K562 (cell line): ENCODE results near the gene ST3GAL5. TPM values are rescaled to one million over a fixed set of nuclear protein-coding genes. Genes with fewer than 3 reads are reported as not detected.

Experiments used
- ATAC-seq: fragments of 200-7000 bp; cut with Tn5 transposase; 3 replicates; pipeline ENCODE4 v1.9.1; 2020; ENCODE audit warnings: moderate library complexity
- BruUV-seq: library from RNA; stranded (reverse); fragments of 400-500 nt; replicated peaks from 2 replicates; lab custom pipeline; 2021; lab: Mats Ljungman, UMichigan
- CTCF ChIA-PET: fragments of 300-600 bp; formaldehyde crosslinking; extraction: SDS; loops from one replicate; lab custom pipeline; 2021; ENCODE audit warnings: low intra/inter-chr PET ratio; lab: Yijun Ruan, JAX
- POLR2A ChIA-PET: fragments of 300-600, 350-650 bp; sonication (Branson Sonifier 250); formaldehyde crosslinking; extraction: SDS; loops from one replicate; lab custom pipeline; 2021; ENCODE audit warnings: antibody characterized with exemption, inconsistent platforms; lab: Yijun Ruan, JAX
- DNase-seq, 4 experiments: peaks; one replicate each; pipeline versions ENCODE4 v3.0.0 to v3.0.0-alpha.2; 2011 to 2018; ENCODE audit warnings: low spot score in 3 of 4, mixed read lengths in 3 of 4; ENCODE audit errors: extremely low read depth in 1 of 4
- FAIRE-seq: peaks from 2 replicates; lab custom pipeline; 2011; peaks lifted over from hg19 to GRCh38; lab: Jason Lieb, UNC
- H2AFZ ChIP-seq: 2 replicates; pipeline ENCODE4 v1.6.0; 2011; ENCODE audit warnings: low read depth, low read length, control low read depth, inconsistent platforms
- H3K27ac ChIP-seq: fragments of 200-600 bp; 3 replicates; pipeline ENCODE4 v1.8.0; 2011; ENCODE audit warnings: low read depth, mild to moderate bottlenecking, control low read depth, inconsistent platforms, low read length, moderate library complexity, mixed read lengths; ENCODE audit errors: extremely low read depth
- H3K27me3 ChIP-seq, 2 experiments: fragments of 300-600 bp in 1 of 2; 2 replicates in 1 of 2; 3 replicates in 1 of 2; pipeline versions ENCODE4 v1.6.0 to v1.8.0; 2011; ENCODE audit warnings: inconsistent platforms in 2 of 2, low read length in 2 of 2, mild to moderate bottlenecking in 1 of 2, mixed read lengths in 1 of 2, moderate library complexity in 1 of 2; ENCODE audit not compliant: control insufficient read depth in 2 of 2, insufficient read depth in 2 of 2
- H3K36me3 ChIP-seq: fragments of 300-600 bp; 3 replicates; pipeline ENCODE4 v1.8.0; 2011; ENCODE audit warnings: mild to moderate bottlenecking, low read length, inconsistent platforms; ENCODE audit not compliant: control insufficient read depth, insufficient read depth
- H3K4me1 ChIP-seq, 2 experiments: fragments of 200-600 bp in 1 of 2; replicated peaks in 1 of 2; 2 replicates in 1 of 2; 3 replicates in 1 of 2; pipeline versions ENCODE4 v1.5.1 to v1.8.0; 2011; ENCODE audit warnings: inconsistent platforms in 2 of 2, low read length in 2 of 2, mild to moderate bottlenecking in 1 of 2, mixed read lengths in 1 of 2, moderate library complexity in 1 of 2; ENCODE audit not compliant: control insufficient read depth in 2 of 2, insufficient read depth in 2 of 2
- H3K4me2 ChIP-seq: 2 replicates; pipeline ENCODE4 v1.6.1; 2011; ENCODE audit warnings: low read length, control low read depth, inconsistent platforms, mixed read lengths; ENCODE audit not compliant: insufficient read depth
- H3K4me3 ChIP-seq: fragments of 200-600 bp; sonication (generic), shearing (Covaris generic); 2 replicates; pipeline ENCODE4 v1.5.1; 2016; ENCODE audit warnings: control low read depth, inconsistent platforms
- H3K79me2 ChIP-seq: fragments of 200-600 bp; 3 replicates; pipeline ENCODE4 v1.8.0; 2011; ENCODE audit warnings: low read length, inconsistent platforms; ENCODE audit not compliant: control insufficient read depth, insufficient read depth
- H3K9ac ChIP-seq, 2 experiments: 2 replicates each; pipeline versions ENCODE4 v1.6.0 to v1.6.1; 2011; ENCODE audit warnings: low read depth in 2 of 2, low read length in 2 of 2, control low read depth in 1 of 2, inconsistent platforms in 1 of 2, mild to moderate bottlenecking in 1 of 2, mixed read lengths in 1 of 2; ENCODE audit not compliant: insufficient read depth in 1 of 2
- H3K9me1 ChIP-seq: one replicate; pipeline ENCODE4 v1.6.0; 2011; ENCODE audit warnings: inconsistent platforms, mild to moderate bottlenecking, low read length, moderate library complexity; ENCODE audit not compliant: control insufficient read depth, insufficient read depth
- H3K9me3 ChIP-seq: replicated peaks from 2 replicates; pipeline ENCODE4 v1.5.1; 2011; ENCODE audit warnings: low read depth, low read length, inconsistent platforms; ENCODE audit not compliant: control insufficient read depth, insufficient read depth
- H4K20me1 ChIP-seq: replicated peaks from 2 replicates; pipeline ENCODE4 v1.6.1; 2011; ENCODE audit warnings: low read length, inconsistent platforms, mixed read lengths; ENCODE audit not compliant: control insufficient read depth, insufficient read depth
- AFF4 ChIP-seq: sonication (generic); formaldehyde crosslinking; IDR thresholded peaks from 2 replicates; pipeline ENCODE4 v1.8.0; 2023; ENCODE audit warnings: mild to moderate bottlenecking, missing genetic modification reagents
- CBX3 ChIP-seq, 2 experiments: IDR thresholded peaks; 1 replicate in 1 of 2; 2 replicates in 1 of 2; pipeline ENCODE4 v1.6.1; 2012; ENCODE audit warnings: inconsistent platforms in 2 of 2, low read length in 2 of 2, borderline replicate concordance in 1 of 2, control low read depth in 1 of 2
- CHAMP1 ChIP-seq: fragments of 450-650 bp; IDR thresholded peaks from 2 replicates; pipeline ENCODE4 v1.6.1; 2016; ENCODE audit warnings: mild to moderate bottlenecking
- CTCF ChIP-seq, 3 experiments: IDR thresholded peaks in 2 of 3; conservative IDR thresholded peaks in 1 of 3; 2 replicates each; pipeline ENCODE4 v1.5.1; 2011 to 2012; ENCODE audit warnings: low read length in 3 of 3, mild to moderate bottlenecking in 3 of 3, control low read depth in 2 of 3, improper control_type of control experiment in 1 of 3, inconsistent platforms in 1 of 3, low read depth in 1 of 3, mixed read lengths in 1 of 3, moderate library complexity in 1 of 3; ENCODE audit not compliant: insufficient read depth in 2 of 3
- EGR1 ChIP-seq: fragments of 450-650 bp; conservative IDR thresholded peaks from 2 replicates; pipeline ENCODE4 v1.6.1; 2017; ENCODE audit warnings: mild to moderate bottlenecking
- ELF1 ChIP-seq: fragments of 200-800 bp; sonication (Bioruptor generic); IDR thresholded peaks from 2 replicates; pipeline ENCODE4 v1.6.1; 2016; ENCODE audit warnings: missing genetic modification characterization, missing compliant biosample characterization
- ELF4 ChIP-seq: fragments of 450-650 bp; formaldehyde crosslinking; IDR thresholded peaks from 2 replicates; pipeline ENCODE4 v1.4.0; 2022; ENCODE audit warnings: missing genetic modification characterization
- HNRNPL ChIP-seq: fragments of 200-400 bp; formaldehyde crosslinking; IDR thresholded peaks from 2 replicates; pipeline ENCODE4 v1.6.1; 2017; ENCODE audit warnings: low read depth, mild to moderate bottlenecking, low read length
- KLF1 ChIP-seq: fragments of 450-650 bp; IDR thresholded peaks from 2 replicates; pipeline ENCODE4 v1.6.1; 2016; ENCODE audit warnings: missing genetic modification characterization, missing compliant biosample characterization
- KLF13 ChIP-seq: fragments of 450-650 bp; IDR thresholded peaks from 2 replicates; pipeline ENCODE4 v1.6.1; 2016; ENCODE audit warnings: missing genetic modification characterization, low read depth, mild to moderate bottlenecking, missing compliant biosample characterization, moderate library complexity, borderline replicate concordance
- RNF2 ChIP-seq: sonication (generic); IDR thresholded peaks from 2 replicates; pipeline ENCODE4 v1.6.1; 2016
- RUNX1 ChIP-seq: sonication (generic); IDR thresholded peaks from 2 replicates; pipeline ENCODE4 v1.6.1; 2016; ENCODE audit warnings: antibody characterized with exemption, low read depth
- TRIM24 ChIP-seq, 2 experiments: fragments of 450-650 bp; IDR thresholded peaks; 2 replicates each; pipeline ENCODE4 v1.6.1; 2016
- TRIM28 ChIP-seq: fragments of 450-650 bp; IDR thresholded peaks from 2 replicates; pipeline ENCODE4 v1.6.1; 2017
- ZBED1 ChIP-seq: IDR thresholded peaks from 2 replicates; pipeline ENCODE4 v1.6.1; 2014
- ZNF445 ChIP-seq: fragments of 250-450 bp; sonication (Bioruptor Pico); IDR thresholded peaks from 2 replicates; pipeline ENCODE4 v1.4.0; 2020; ENCODE audit warnings: low read depth, mild to moderate bottlenecking, moderate library complexity
- ZNF583 ChIP-seq: fragments of 250-450 bp; sonication (Bioruptor Pico); IDR thresholded peaks from 2 replicates; pipeline ENCODE4 v1.4.0; 2020
- WGBS: fragments of 100-300 bp; shearing (Covaris generic); methylation state at CpG from one replicate; pipeline ENCODE4 v1.1.6; 2016; ENCODE audit warnings: low coverage, mixed read lengths; ENCODE audit not compliant: insufficient coverage; ENCODE audit errors: missing lambda C conversion rate; 5-methylcytosine and 5-hydroxymethylcytosine counted together
- in situ Hi-C: fragments of 300-500 bp; cut with MboI; formaldehyde crosslinking; loops from 4 replicates; pipeline ENCODE4 v1.15.0; 2018; ENCODE audit warnings: inconsistent platforms, mixed read lengths
- intact Hi-C: fragments of 100-400 bp; cut with micrococcal nuclease; formaldehyde crosslinking; loops from 2 replicates; pipeline ENCODE4 v1.14.2; 2022
- polyA plus RNA-seq, 8 experiments: library from polyadenylated mRNA; depleted of rRNA in 4 of 8; stranded (reverse) in 5 of 8; unstranded in 3 of 8; fragments of >200 nt; fragmentation: Nextera tagmentation in 2 of 8; fragmentation: Illumina TruSeq in 1 of 8; extraction: Ambion mirVana in 2 of 8; extraction: Trizol in 1 of 8; gene quantifications; 2 replicates each; pipeline versions ENCODE4 v1.2.1 to v1.2.3, GENCODE V29; 2011 to 2014; ENCODE audit warnings: inconsistent platforms in 1 of 8, missing spikeins in 1 of 8
- total RNA-seq, 7 experiments: library from RNA; depleted of rRNA in 6 of 7; stranded (reverse); fragments of >200 nt in 6 of 7; fragmentation: Illumina TruSeq in 2 of 7; extraction: Trizol in 2 of 7; gene quantifications; 2 replicates each; pipeline versions ENCODE4 v1.2.1 to v1.2.3, GENCODE V29; 2011 to 2021; ENCODE audit warnings: low replicate concordance in 1 of 7

The ST3GAL5 gene
- total and polyA plus RNA-seq, 9 of the 15 experiments (the other 6 are each of a cell fraction or from before 2014, with no cell fraction given) = 1.6 to 10.0 (median 4.2) TPM

GRCh38 chr2:85843543-85843942, 45.2 kb downstream of the ST3GAL5 start:
- ChIA-PET CTCF (interaction anchor here (0.5 kb wide), 1 partner anchor 706 kb away, joined by 3 read pairs; no protein-coding TSS in a partner anchor), POLR2A (no interaction called here)
- in situ Hi-C loops = no loop called here
- Histone ChIP-seq H3K4me1 (peaks cover 3 to 9% of the 10 kb centered on the region in 2 experiments; a peak in 3 of 5 replicates), H3K9me3 (no peaks in the 10 kb centered on the region), H3K79me2 (no peaks in the 10 kb centered on the region), H3K4me3 (no peak overlapping the region), H3K9me1 (no peaks in the 10 kb centered on the region), H3K27ac (no peak overlapping the region), H3K27me3 (no peaks in the 10 kb centered on the region), H4K20me1 (no peaks in the 10 kb centered on the region), H3K4me2 (no peak overlapping the region), H3K36me3 (peaks cover 2% of the 10 kb centered on the region; the same call in 1 of the 3 replicates), H2AFZ (no peak overlapping the region), H3K9ac (no peak overlapping the region)
- intact Hi-C loops = no loop called here
- BruUV-seq = no TSS peak
- ATAC-seq (peak; percentile 69), DNase-seq (peak; percentile 56 to 73 (median 67)), FAIRE-seq (no peak)
- WGBS = 8% methylated on average over 4 of the region's 4 CpGs
- TF ChIP-seq ELF1 (0 out of 2 replicates have a peak, but pooled peaks have one; percentile 16), ZBED1 (no peak), HNRNPL (no peak), KLF13 (tag) (peak; percentile 99), ZNF583 (no peak), TRIM24 (IDR thresholded peaks at IDR 0.05) (peak in 1 of 2 experiments; percentile 22; a peak in 1 of 4 replicates), CHAMP1 (0 out of 2 replicates have a peak, but pooled peaks have one; percentile 45), AFF4 (CRISPR knock-in tag) (no peak), ELF4 (CRISPR knock-in tag) (no peak), KLF1 (tag) (peak; percentile 98), EGR1 (no peak), CBX3 (IDR thresholded peaks at IDR 0.05; ENCODE audit: borderline replicate concordance in 1 of 2, low read length in 2 of 2) (peak in 1 of 2 experiments; percentile 90; a peak in 2 of 3 replicates), CTCF (IDR thresholded peaks at IDR 0.05 in 2 of 3, conservative IDR thresholded peaks at IDR 0.05 in 1 of 3; ENCODE audit: insufficient read depth in 2 of 3, low read depth in 1 of 3, low read length in 3 of 3) (peak; percentile 47 to 79 (median 63)), TRIM28 (peak; percentile 63; the same call in 1 of the 2 replicates), RUNX1 (no peak), RNF2 (no peak), ZNF445 (CRISPR knock-in tag) (no peak)
